H1 (cell line): ENCODE measurements around the gene LSM3. TPM values are rescaled to one million over a fixed set of nuclear protein-coding genes. Genes with fewer than 3 reads are reported as not detected.

Experiments
- CTCF ChIA-PET: fragments of 300-600 bp; sonication (Branson Sonifier 250); formaldehyde crosslinking; loops from one replicate; lab custom pipeline; 2021; ENCODE audit not compliant: partially characterized antibody; lab: Charles Lee
- POLR2A ChIA-PET: fragments of 300-600 bp; sonication (Branson Sonifier 250); formaldehyde crosslinking; loops from one replicate; lab custom pipeline; 2021; ENCODE audit warnings: inconsistent platforms; ENCODE audit not compliant: partially characterized antibody; lab: Charles Lee
- DNase-seq, 2 experiments: peaks; one replicate each; pipeline versions ENCODE4 v3.0.0 to v3.0.0-alpha.2; 2010 to 2022; ENCODE audit warnings: low spot score in 2 of 2, low read depth in 1 of 2, mixed read lengths in 1 of 2
- FAIRE-seq: peaks from 2 replicates; lab custom pipeline; 2011; peaks lifted over from hg19 to GRCh38; lab: Jason Lieb, UNC
- H2AFZ ChIP-seq: 2 replicates; pipeline ENCODE4 v1.8.1; 2012; ENCODE audit warnings: low read length, inconsistent platforms
- H2AK5ac ChIP-seq: 2 replicates; pipeline ENCODE4 v1.6.1; 2013; ENCODE audit warnings: low read depth, low read length
- H2BK120ac ChIP-seq: replicated peaks from 2 replicates; pipeline ENCODE3; 2013; ENCODE audit warnings: low read depth, low read length, inconsistent platforms
- H2BK12ac ChIP-seq: 2 replicates; pipeline ENCODE4 v1.6.1; 2013; ENCODE audit warnings: low read depth, low read length
- H2BK15ac ChIP-seq: 2 replicates; pipeline ENCODE4 v1.6.1; 2013; ENCODE audit warnings: low read length
- H2BK20ac ChIP-seq: 2 replicates; pipeline ENCODE4 v1.6.1; 2013; ENCODE audit warnings: low read length
- H2BK5ac ChIP-seq: 2 replicates; pipeline ENCODE4 v1.6.1; 2013; ENCODE audit warnings: low read depth, low read length
- H3K14ac ChIP-seq: 2 replicates; pipeline ENCODE4 v1.6.1; 2013; ENCODE audit warnings: inconsistent platforms; ENCODE audit not compliant: insufficient read length
- H3K18ac ChIP-seq: 2 replicates; pipeline ENCODE4 v1.6.1; 2013; ENCODE audit warnings: low read length; ENCODE audit errors: extremely low read depth
- H3K23ac ChIP-seq: 2 replicates; pipeline ENCODE4 v1.6.1; 2013; ENCODE audit warnings: inconsistent platforms; ENCODE audit not compliant: insufficient read length
- H3K23me2 ChIP-seq: 2 replicates; pipeline ENCODE4 v1.6.1; 2013; ENCODE audit warnings: low read depth, low read length
- H3K27ac ChIP-seq: 2 replicates; pipeline ENCODE4 v1.6.1; 2011; ENCODE audit warnings: low read depth, low read length, inconsistent platforms
- H3K27me3 ChIP-seq, 4 experiments: replicated peaks in 1 of 4; 1 replicate in 1 of 4; 2 replicates in 3 of 4; pipeline versions ENCODE4 v1.6.1 to v1.8.1; 2011 to 2013; ENCODE audit warnings: low read length in 3 of 4, mild to moderate bottlenecking in 3 of 4, inconsistent platforms in 2 of 4, mixed read lengths in 2 of 4, moderate library complexity in 1 of 4; ENCODE audit not compliant: control insufficient read depth in 3 of 4, insufficient read depth in 3 of 4; ENCODE audit errors: extremely low read depth in 1 of 4
- H3K36me3 ChIP-seq, 4 experiments: 2 replicates each; pipeline versions ENCODE4 v1.6.1 to v1.8.1; 2011 to 2013; ENCODE audit warnings: mild to moderate bottlenecking in 4 of 4, low read length in 3 of 4, moderate library complexity in 2 of 4, control low read depth in 1 of 4, inconsistent platforms in 1 of 4; ENCODE audit not compliant: insufficient read depth in 4 of 4, control insufficient read depth in 2 of 4
- H3K4ac ChIP-seq: replicated peaks from 2 replicates; pipeline ENCODE3; 2013; ENCODE audit warnings: low read length, low read depth, mixed read lengths, inconsistent platforms; ENCODE audit not compliant: insufficient read length
- H3K4me1 ChIP-seq, 4 experiments: replicated peaks in 1 of 4; 1 replicate in 1 of 4; 2 replicates in 3 of 4; pipeline versions ENCODE4 v1.6.1 to v1.8.1; 2011 to 2013; ENCODE audit warnings: low read length in 3 of 4, inconsistent platforms in 2 of 4, mixed read lengths in 1 of 4; ENCODE audit not compliant: insufficient read depth in 4 of 4, control insufficient read depth in 3 of 4
- H3K4me2 ChIP-seq, 2 experiments: 2 replicates each; pipeline versions ENCODE4 v1.6.1 to v1.8.1; 2011 to 2013; ENCODE audit warnings: low read depth in 2 of 2, low read length in 2 of 2, control low read depth in 1 of 2, inconsistent platforms in 1 of 2, mild to moderate bottlenecking in 1 of 2; ENCODE audit not compliant: insufficient read depth in 1 of 2
- H3K4me3 ChIP-seq, 4 experiments: fragments of 200-600, 300-600 bp in 1 of 4; sonication (generic), shearing (Covaris generic), sonication (Bioruptor Twin) in 1 of 4; 2 replicates each; pipeline versions ENCODE4 v1.5.1 to v1.8.1; 2011 to 2016; ENCODE audit warnings: low read length in 4 of 4, low read depth in 3 of 4, control low read depth in 2 of 4, inconsistent platforms in 2 of 4, mild to moderate bottlenecking in 2 of 4, mixed read lengths in 1 of 4, moderate library complexity in 1 of 4; ENCODE audit not compliant: insufficient read depth in 2 of 4; ENCODE audit errors: extremely low read depth in 1 of 4
- H3K56ac ChIP-seq: replicated peaks from 2 replicates; pipeline ENCODE3; 2013; ENCODE audit warnings: low read depth, mild to moderate bottlenecking, mixed read lengths, low read length, inconsistent platforms; ENCODE audit not compliant: insufficient read length
- H3K79me1 ChIP-seq: 2 replicates; pipeline ENCODE4 v1.6.1; 2013; ENCODE audit warnings: low read depth, low read length, control low read depth
- H3K79me2 ChIP-seq, 2 experiments: 2 replicates each; pipeline versions ENCODE4 v1.6.1 to v1.8.1; 2012 to 2013; ENCODE audit warnings: low read length in 2 of 2, mild to moderate bottlenecking in 2 of 2, inconsistent platforms in 1 of 2; ENCODE audit not compliant: insufficient read depth in 2 of 2, control insufficient read depth in 1 of 2
- H3K9ac ChIP-seq, 4 experiments: replicated peaks in 1 of 4; 1 replicate in 1 of 4; 2 replicates in 3 of 4; pipeline versions ENCODE4 v1.6.1 to v1.8.1; 2011 to 2013; ENCODE audit warnings: low read depth in 3 of 4, low read length in 3 of 4, control low read depth in 2 of 4, mild to moderate bottlenecking in 2 of 4, moderate library complexity in 2 of 4, inconsistent platforms in 1 of 4; ENCODE audit errors: extremely low read depth in 1 of 4
- H3K9me3 ChIP-seq, 2 experiments: 2 replicates each; pipeline versions ENCODE4 v1.6.1 to v1.8.1; 2012 to 2013; ENCODE audit warnings: mild to moderate bottlenecking in 2 of 2, moderate library complexity in 2 of 2, control low read depth in 1 of 2, inconsistent platforms in 1 of 2, low read depth in 1 of 2, low read length in 1 of 2, mixed read lengths in 1 of 2; ENCODE audit not compliant: insufficient read depth in 2 of 2
- H4K20me1 ChIP-seq, 2 experiments: replicated peaks in 1 of 2; 2 replicates each; pipeline versions ENCODE3 to v1.8.1; 2011 to 2013; ENCODE audit warnings: inconsistent platforms in 2 of 2, low read length in 2 of 2, mild to moderate bottlenecking in 1 of 2; ENCODE audit not compliant: insufficient read depth in 2 of 2, control insufficient read depth in 1 of 2
- H4K5ac ChIP-seq: 2 replicates; pipeline ENCODE4 v1.6.1; 2013; ENCODE audit warnings: low read length, low read depth, mixed read lengths, inconsistent platforms; ENCODE audit not compliant: insufficient read length
- H4K8ac ChIP-seq: 2 replicates; pipeline ENCODE4 v1.8.0; 2013; ENCODE audit warnings: mild to moderate bottlenecking, moderate library complexity, low read length, inconsistent platforms; ENCODE audit not compliant: insufficient read depth; ENCODE audit errors: extremely low read depth
- H4K91ac ChIP-seq: replicated peaks from 2 replicates; pipeline ENCODE3; 2013; ENCODE audit warnings: low read length, mixed read lengths, inconsistent platforms; ENCODE audit not compliant: insufficient read length
- ATF3 ChIP-seq: IDR thresholded peaks from 2 replicates; pipeline ENCODE4 v1.6.1; 2011; ENCODE audit warnings: low read depth, mild to moderate bottlenecking, low read length; ENCODE audit not compliant: insufficient read depth
- BRCA1 ChIP-seq: IDR thresholded peaks from 2 replicates; pipeline ENCODE4 v1.6.1; 2012; ENCODE audit warnings: low read depth, low read length, improper control_type of control experiment
- CBX8 ChIP-seq: fragments of 300-800, 300-1000 bp; sonication (generic); IDR thresholded peaks from 2 replicates; pipeline ENCODE4 v1.7.1; 2016; ENCODE audit warnings: low read depth, low read length, borderline replicate concordance
- CTBP2 ChIP-seq: IDR thresholded peaks from 2 replicates; pipeline ENCODE4 v1.7.0; 2011; ENCODE audit warnings: borderline replicate concordance, mild to moderate bottlenecking, moderate library complexity, mixed read lengths, low read length; ENCODE audit not compliant: insufficient read depth, insufficient read length
- FOSL1 ChIP-seq: IDR thresholded peaks from 2 replicates; pipeline ENCODE4 v1.6.1; 2011; ENCODE audit warnings: mild to moderate bottlenecking, low read depth, low read length, moderate library complexity; ENCODE audit not compliant: insufficient read depth
- HDAC2 ChIP-seq, 2 experiments: fragments of 300-600 bp in 1 of 2; sonication (generic) in 1 of 2; IDR thresholded peaks; 2 replicates each; pipeline ENCODE4 v1.6.1; 2011 to 2012; ENCODE audit warnings: low read depth in 2 of 2, low read length in 2 of 2, mild to moderate bottlenecking in 2 of 2, moderate library complexity in 2 of 2, borderline replicate concordance in 1 of 2, inconsistent platforms in 1 of 2
- NRF1 ChIP-seq: IDR thresholded peaks from 2 replicates; pipeline ENCODE4 v1.6.1; 2011; ENCODE audit warnings: mild to moderate bottlenecking, low read depth, low read length, improper control_type of control experiment
- POLR2A ChIP-seq, 2 experiments: IDR thresholded peaks; 1 replicate in 1 of 2; 2 replicates in 1 of 2; pipeline ENCODE4 v1.6.1; 2011; ENCODE audit warnings: low read depth in 2 of 2, low read length in 2 of 2, mild to moderate bottlenecking in 2 of 2; ENCODE audit errors: control extremely low read depth in 1 of 2
- POLR2AphosphoS5 ChIP-seq: IDR thresholded peaks from 2 replicates; pipeline ENCODE4 v1.6.1; 2011; ENCODE audit warnings: low read depth, low read length
- RBBP5 ChIP-seq: IDR thresholded peaks from 2 replicates; pipeline ENCODE4 v1.7.1; 2012; ENCODE audit warnings: low read depth, mild to moderate bottlenecking, inconsistent platforms, low read length, moderate library complexity, borderline replicate concordance
- RNF2 ChIP-seq: fragments of 200-900, 300-1000 bp; sonication (generic); IDR thresholded peaks from 2 replicates; pipeline ENCODE4 v1.7.1; 2016; ENCODE audit warnings: borderline replicate concordance, low read depth, mild to moderate bottlenecking, antibody characterized with exemption, low read length; ENCODE audit not compliant: poor library complexity, severe bottlenecking; ENCODE audit errors: missing control alignments
- TEAD4 ChIP-seq: IDR thresholded peaks from 2 replicates; pipeline ENCODE4 v1.6.1; 2012; ENCODE audit warnings: low read depth, low read length, inconsistent platforms, mixed read lengths
- WGBS, 2 experiments: shearing (Covaris generic) in 1 of 2; methylation state at CpG; one replicate each; pipeline versions ENCODE4 v1.1.6 to v1.1.7; 2013 to 2015; ENCODE audit warnings: low lambda C conversion rate in 2 of 2, mixed read lengths in 2 of 2, inconsistent platforms in 1 of 2, low coverage in 1 of 2, missing lambda C conversion rate in 1 of 2; ENCODE audit not compliant: insufficient replicate concordance in 2 of 2, insufficient coverage in 1 of 2, insufficient read length in 1 of 2; ENCODE audit errors: extremely low coverage in 1 of 2, missing lambda C conversion rate in 1 of 2; 5-methylcytosine and 5-hydroxymethylcytosine counted together
- polyA plus RNA-seq, 7 experiments: library from polyadenylated mRNA; depleted of rRNA in 3 of 7; stranded (reverse) in 5 of 7; unstranded in 2 of 7; fragments of >200 nt in 5 of 7; fragments of 200-250 nt in 2 of 7; gene quantifications; 1 replicate in 5 of 7; 2 replicates in 1 of 7; 4 replicates in 1 of 7; pipeline versions ENCODE4 v1.2.1 to v1.2.3, GENCODE V29; 2011 to 2013; ENCODE audit warnings: missing spikeins in 2 of 7, mixed read lengths in 2 of 7
- total RNA-seq: library from RNA; stranded (reverse); fragmentation: NEBNext Ultra II Directional; extraction: Animal tissue kit (Norgen Biotek cat#: 25700); gene quantifications from 2 replicates; pipeline ENCODE4 v1.2.1, GENCODE V29; 2021

Gene LSM3
- total and polyA plus RNA-seq, 2 of the 8 experiments (the other 6 are each of a cell fraction or from before 2014, with no cell fraction given): 7.1 to 25.4 TPM

- ChIA-PET POLR2A (no interaction called here), CTCF (interaction anchor here (0.8 to 1.7 kb wide), 3 partner anchors 21 to 287 kb away, joined by 3 to 6 read pairs (median 4); no protein-coding TSS in a partner anchor)
- peaks cover 4 to 52% (median 23%) of the 10 kb centered on the region in 4 experiments; a peak in 7 of 8 replicates for H3K36me3 ChIP-seq
- no peak overlapping the region for H4K91ac ChIP-seq
- no peak overlapping the region for H3K4me3 ChIP-seq
- no peak overlapping the region for H3K27ac ChIP-seq
- DNase-seq (no peak), FAIRE-seq (no peak)
- H4K5ac ChIP-seq: no peak overlapping the region
- no peak overlapping the region for H3K9ac ChIP-seq
- H3K14ac ChIP-seq: no peak overlapping the region
- H2BK15ac ChIP-seq: no peak overlapping the region
- H2AFZ ChIP-seq: no peak overlapping the region
- no peak overlapping the region for H2BK120ac ChIP-seq
- H2BK20ac ChIP-seq: no peak overlapping the region
- no peak overlapping the region for H2AK5ac ChIP-seq
- H3K56ac ChIP-seq: no peak overlapping the region
- H3K4ac ChIP-seq: no peak overlapping the region
- no peak overlapping the region for H3K18ac ChIP-seq
- no peak overlapping the region for H2BK12ac ChIP-seq
- peaks cover 2% of the 10 kb centered on the region for H3K23me2 ChIP-seq
- WGBS, 2 experiments: 78% methylated on average over 2 of the region's 2 CpGs; no CpG with 5 or more reads in 1 of the 2 experiments
- 0 out of 2 replicates have a peak, but pooled peaks cover 3% of the 10 kb centered on the region for H3K79me1 ChIP-seq
- H3K4me2 ChIP-seq: no peak overlapping the region
- H3K27me3 ChIP-seq: peaks cover 0 to 1% (median 0%) of the 10 kb centered on the region in 4 experiments; a peak in 2 of 7 replicates
- peaks cover 0 to 38% of the 10 kb centered on the region in 2 experiments for H3K79me2 ChIP-seq
- H3K4me1 ChIP-seq: no peaks in the 10 kb centered on the region; a peak in 2 of 7 replicates
- H3K9me3 ChIP-seq: no peaks in the 10 kb centered on the region
- H2BK5ac ChIP-seq: no peak overlapping the region
- no peak overlapping the region for H4K8ac ChIP-seq
- H4K20me1 ChIP-seq: peaks cover 0 to 2% of the 10 kb centered on the region in 2 experiments
- H3K23ac ChIP-seq: no peak overlapping the region
- TF ChIP-seq TEAD4 (no peak), RNF2 (no peak), RBBP5 (no peak), FOSL1 (no peak), POLR2A (IDR thresholded peaks at IDR 0.05; ENCODE audit: control extremely low read depth in 1 of 2, low read depth in 2 of 2, low read length in 2 of 2) (no peak), CBX8 (no peak), CTBP2 (no peak), ATF3 (no peak), NRF1 (no peak), BRCA1 (no peak), HDAC2 (IDR thresholded peaks at IDR 0.05; ENCODE audit: borderline replicate concordance in 1 of 2, low read depth in 2 of 2, low read length in 2 of 2) (no peak), POLR2AphosphoS5 (no peak)
These were observed 4.5 kb downstream of the LSM3 start for GRCh38 chr3:14183015-14183577.
